Superior temporal gyrus (tissue), 1 donor: Measurements from ENCODE around the gene CHN1.

Source experiments
- DNase-seq: peaks from one replicate; pipeline ENCODE4 v3.0.0-alpha.2; 2016; ENCODE audit errors: extremely low spot score

Gene CHN1

GRCh38 chr2:174827371-174828369 lies 177.5 kb downstream of the CHN1 start:
- DNase-seq: no peak

GRCh38 chr2:174826051-174826450 lies 179.1 kb downstream of the CHN1 start:
- no peak for DNase-seq

GRCh38 chr2:174824068-174824467 lies 181.1 kb downstream of the CHN1 start:
- DNase-seq: no peak

GRCh38 chr2:174821628-174822027 lies 183.6 kb downstream of the CHN1 start:
- DNase-seq: no peak

GRCh38 chr2:174820361-174820760 lies 184.8 kb downstream of the CHN1 start:
- no peak for DNase-seq

- no peak for DNase-seq
Measured at GRCh38 chr2:174815526-174815925, 189.7 kb downstream of the CHN1 start.

GRCh38 chr2:174812037-174812436 lies 193.1 kb downstream of the CHN1 start:
- DNase-seq: no peak

GRCh38 chr2:174807931-174808330 lies 197.2 kb downstream of the CHN1 start:
- DNase-seq: no peak

GRCh38 chr2:174805803-174806202 lies 199.4 kb downstream of the CHN1 start:
- DNase-seq: no peak

GRCh38 chr2:174802459-174802858 lies 202.7 kb downstream of the CHN1 start:
- DNase-seq: no peak

GRCh38 chr2:174800436-174801205 lies 204.6 kb downstream of the CHN1 start:
- no peak for DNase-seq

GRCh38 chr2:174798801-174799200 lies 206.4 kb downstream of the CHN1 start:
- no peak for DNase-seq

- DNase-seq: no peak
Measured at GRCh38 chr2:174797781-174798276, 207.4 kb downstream of the CHN1 start.

- DNase-seq: no peak
Measured at GRCh38 chr2:174796319-174796771, 208.8 kb downstream of the CHN1 start.

- DNase-seq: no peak
Measured at GRCh38 chr2:174794851-174795374, 210.3 kb downstream of the CHN1 start.

GRCh38 chr2:174792309-174793025 lies 212.7 kb downstream of the CHN1 start:
- DNase-seq: no peak

GRCh38 chr2:174791746-174792280 lies 213.4 kb downstream of the CHN1 start:
- DNase-seq: no peak

GRCh38 chr2:174791020-174791419 lies 214.2 kb downstream of the CHN1 start:
- DNase-seq: no peak

- no peak for DNase-seq
Measured at GRCh38 chr2:174789001-174789400, 216.2 kb downstream of the CHN1 start.

GRCh38 chr2:174788291-174788929 lies 216.8 kb downstream of the CHN1 start:
- no peak for DNase-seq
